ENCODE results near the gene KIF3A. TPM values are rescaled to one million over a fixed set of nuclear protein-coding genes. Genes with fewer than 3 reads are reported as not detected.

The KIF3A gene
- total RNA-seq, 1 donor from 2014 or later, result 21.5 TPM

DNA sequence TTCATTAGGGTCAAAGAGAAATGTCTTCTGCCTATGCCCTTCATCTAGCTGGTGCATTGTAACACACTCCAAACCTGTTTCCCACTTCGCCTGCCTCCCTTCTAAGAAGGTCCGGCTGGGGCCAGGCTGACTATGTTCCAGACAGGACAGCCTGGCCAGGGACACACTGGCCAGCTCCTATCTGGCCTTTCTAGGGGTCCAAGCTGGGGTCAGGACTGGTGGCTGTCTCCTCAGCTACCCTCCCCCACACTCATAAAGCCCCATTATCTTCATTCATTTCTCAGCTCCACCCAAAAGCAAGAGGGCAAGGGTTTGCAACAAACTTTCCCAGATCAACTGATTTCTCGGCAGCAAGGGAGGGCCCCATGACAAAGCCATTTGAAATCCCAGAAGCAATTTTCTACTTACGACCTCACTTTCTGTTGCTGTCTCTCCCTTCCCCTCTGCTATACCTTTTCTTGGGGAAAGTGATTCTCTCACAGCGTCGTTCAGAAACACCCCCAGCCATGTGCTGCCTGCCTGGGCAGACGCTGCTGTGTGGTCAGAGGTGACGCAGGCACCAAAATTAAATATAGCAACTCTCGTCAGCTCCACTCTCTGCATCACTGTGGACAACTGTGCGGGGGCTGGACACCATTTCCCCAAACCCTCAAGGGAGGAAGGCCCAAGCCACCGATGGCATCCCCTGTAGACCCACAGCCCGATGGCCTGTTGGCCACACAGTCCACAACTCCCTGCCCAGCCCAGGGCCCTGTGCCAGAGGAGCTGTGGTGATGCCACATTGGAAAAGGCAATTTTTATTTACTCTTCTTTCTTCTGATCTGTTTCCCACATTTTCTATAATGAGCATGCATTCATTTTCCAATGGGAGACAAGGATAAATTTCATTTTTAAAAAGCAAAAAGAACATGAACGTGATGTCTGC is 73.3 kb downstream of the KIF3A start:
- no peak for DNase-seq (ENCODE audit: low read depth)

DNA sequence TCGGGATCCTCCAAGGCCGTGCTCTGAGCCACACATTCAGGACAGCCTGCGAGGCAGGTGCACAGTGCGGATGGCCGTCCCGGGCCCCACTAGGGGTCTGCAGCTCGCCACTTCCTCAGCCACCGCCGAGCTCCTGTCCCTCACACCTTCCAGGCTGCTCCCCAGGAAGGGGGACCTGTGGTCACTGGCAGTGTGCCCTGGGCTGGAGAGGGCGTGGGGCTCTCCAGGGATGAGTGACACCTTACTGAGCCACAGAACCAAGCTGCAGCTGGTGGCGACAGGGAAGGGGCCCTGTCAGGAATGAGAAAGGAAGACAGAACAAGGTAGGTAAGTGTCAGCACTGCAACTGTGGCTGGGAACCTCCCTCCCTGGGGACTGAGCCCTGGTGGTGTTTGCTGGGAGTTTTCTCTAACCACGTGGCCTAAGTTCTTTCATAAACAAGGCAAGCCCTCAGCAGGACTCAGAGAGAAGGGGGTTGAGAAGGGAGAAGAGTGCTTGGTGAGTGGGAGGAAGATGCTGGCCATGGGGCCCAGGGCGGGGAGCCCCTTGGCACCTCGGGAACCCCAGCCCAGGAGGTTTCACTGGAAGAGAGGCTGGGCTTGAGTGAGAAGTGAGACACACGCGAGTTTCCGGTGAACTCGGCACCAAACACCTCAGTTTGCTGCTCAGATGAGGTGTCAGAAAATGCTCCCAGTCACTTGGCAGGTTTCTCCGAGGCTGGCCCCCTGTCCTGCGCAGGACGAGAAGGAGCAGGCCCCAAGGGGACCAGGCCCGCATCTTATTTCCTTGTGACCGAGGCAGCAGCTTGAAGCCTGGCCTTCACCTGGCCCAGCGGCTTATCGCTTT is 74.2 kb downstream of the KIF3A start:
- DNase-seq (ENCODE audit: low read depth), result no peak

DNA sequence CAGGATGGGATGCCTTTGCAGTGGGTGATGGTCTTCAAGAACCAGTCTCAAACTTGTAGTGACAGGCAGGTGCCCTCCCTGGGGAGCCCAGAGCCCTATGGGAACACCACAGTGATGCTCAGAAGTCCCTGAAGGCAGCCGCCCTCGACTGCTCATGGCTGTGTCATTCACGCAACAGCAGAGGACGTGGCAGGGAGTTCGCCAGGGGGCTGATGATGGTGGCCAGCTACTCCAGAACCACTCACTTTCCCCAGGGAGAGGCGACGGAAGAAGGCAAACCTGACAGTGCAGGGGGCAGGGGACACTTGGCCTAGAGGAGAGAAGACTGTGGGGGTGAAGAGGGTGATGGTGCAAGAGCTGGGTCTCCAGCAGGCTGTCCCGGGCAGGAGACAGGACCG is 75.3 kb downstream of the KIF3A start:
- DNase-seq (ENCODE audit: low read depth), result no peak

DNA sequence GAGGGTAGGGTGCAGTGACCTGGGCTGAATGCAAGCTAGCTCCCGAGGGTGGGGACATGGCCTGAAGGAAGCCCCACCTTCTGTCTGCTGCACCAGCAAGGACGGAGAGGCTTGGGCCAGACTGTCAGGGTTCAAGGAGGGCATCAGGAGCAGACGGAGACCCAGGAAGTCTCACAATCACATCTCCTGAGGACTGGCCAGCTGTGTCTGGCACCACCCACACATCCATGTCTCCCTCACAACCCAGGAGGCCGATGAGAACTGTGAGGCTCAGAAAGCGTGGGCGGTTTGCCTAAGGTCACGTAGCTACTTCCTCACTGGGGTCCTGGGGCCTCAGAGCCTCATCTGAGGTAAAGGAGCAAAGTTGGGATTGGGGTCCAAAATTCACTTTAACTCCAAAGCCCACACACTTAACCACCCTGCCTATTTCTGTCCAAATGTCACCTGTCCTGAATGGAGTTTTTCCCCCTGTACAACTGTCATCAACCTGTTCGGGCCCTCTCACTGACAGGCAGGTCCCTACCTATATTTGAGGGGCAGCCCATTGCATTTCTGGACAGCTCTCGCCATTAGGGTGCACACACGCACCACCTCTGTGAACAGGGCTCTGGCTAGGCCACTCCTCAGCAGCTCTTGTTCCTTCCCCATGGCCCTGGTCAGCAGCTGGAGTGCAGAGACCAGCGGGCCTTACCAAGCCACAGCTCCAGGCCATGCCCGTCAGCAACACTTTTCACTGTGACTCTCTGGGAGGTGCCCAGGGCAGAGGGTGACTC is 75.9 kb downstream of the KIF3A start:
- DNase-seq (ENCODE audit: low read depth), result no peak

DNA sequence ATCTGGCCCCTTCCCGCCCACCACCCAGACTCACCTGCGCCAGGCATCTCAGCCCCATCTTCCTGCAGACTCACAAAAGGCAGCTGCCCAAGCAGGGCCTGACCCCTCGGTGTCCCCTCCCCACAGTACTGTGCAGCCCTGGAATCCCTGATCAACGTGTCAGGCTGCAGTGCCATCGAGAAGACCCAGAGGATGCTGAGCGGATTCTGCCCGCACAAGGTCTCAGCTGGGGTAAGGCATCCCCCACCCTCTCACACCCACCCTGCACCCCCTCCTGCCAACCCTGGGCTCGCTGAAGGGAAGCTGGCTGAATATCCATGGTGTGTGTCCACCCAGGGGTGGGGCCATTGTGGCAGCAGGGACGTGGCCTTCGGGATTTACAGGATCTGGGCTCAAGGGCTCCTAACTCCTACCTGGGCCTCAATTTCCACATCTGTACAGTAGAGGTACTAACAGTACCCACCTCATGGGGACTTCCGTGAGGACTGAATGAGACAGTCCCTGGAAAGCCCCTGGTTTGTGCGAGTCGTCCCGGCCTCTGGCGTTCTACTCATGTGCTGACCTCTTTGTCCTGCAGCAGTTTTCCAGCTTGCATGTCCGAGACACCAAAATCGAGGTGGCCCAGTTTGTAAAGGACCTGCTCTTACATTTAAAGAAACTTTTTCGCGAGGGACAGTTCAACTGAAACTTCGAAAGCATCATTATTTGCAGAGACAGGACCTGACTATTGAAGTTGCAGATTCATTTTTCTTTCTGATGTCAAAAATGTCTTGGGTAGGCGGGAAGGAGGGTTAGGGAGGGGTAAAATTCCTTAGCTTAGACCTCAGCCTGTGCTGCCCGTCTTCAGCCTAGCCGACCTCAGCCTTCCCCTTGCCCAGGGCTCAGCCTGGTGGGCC is 77.5 kb downstream of the KIF3A start:
- no peak for DNase-seq (ENCODE audit: low read depth)

DNA sequence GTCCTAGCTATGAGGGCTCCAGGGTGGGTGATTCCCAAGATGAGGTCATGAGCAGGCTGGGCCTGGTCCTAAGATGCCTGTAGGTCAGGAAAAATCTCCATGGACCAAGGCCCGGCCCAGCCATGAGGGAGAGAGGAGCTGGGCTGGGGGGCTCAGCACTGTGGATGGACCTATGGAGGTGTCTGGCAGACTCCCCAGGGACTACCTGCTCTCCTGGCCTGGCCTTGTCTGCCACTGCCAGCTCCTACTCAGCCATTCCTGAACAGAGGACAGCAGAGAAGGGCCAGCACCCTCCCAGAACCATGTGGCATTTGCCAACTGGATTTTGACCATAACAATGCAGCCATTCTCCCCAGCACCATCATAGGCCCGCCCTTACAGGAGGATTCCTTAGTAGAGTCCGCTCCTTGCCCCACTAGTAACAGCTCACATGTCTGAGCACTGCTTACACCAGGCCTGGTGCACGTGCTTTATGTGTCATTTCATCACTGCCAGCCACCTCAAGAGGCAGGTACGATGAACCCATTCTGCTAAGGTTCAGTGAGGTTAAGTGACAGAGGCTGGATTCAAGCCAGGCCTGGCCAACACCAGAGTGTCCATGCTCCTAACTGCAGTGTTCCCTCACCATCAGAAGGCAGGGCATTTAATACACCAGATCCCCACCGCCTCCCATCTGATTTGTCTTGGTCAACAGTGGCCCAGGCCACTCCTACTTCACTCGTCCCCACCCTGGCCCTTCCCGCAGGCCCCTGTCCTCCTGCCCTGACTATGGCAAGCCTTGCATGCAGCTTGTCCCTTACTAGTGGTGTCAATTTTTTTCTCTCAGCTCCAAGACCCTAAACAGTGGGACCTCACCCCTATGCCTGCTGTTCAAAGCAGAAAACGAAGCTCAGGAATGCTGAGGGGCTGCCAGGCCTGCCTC is 78.7 kb downstream of the KIF3A start:
- no peak for DNase-seq (ENCODE audit: low read depth)

DNA sequence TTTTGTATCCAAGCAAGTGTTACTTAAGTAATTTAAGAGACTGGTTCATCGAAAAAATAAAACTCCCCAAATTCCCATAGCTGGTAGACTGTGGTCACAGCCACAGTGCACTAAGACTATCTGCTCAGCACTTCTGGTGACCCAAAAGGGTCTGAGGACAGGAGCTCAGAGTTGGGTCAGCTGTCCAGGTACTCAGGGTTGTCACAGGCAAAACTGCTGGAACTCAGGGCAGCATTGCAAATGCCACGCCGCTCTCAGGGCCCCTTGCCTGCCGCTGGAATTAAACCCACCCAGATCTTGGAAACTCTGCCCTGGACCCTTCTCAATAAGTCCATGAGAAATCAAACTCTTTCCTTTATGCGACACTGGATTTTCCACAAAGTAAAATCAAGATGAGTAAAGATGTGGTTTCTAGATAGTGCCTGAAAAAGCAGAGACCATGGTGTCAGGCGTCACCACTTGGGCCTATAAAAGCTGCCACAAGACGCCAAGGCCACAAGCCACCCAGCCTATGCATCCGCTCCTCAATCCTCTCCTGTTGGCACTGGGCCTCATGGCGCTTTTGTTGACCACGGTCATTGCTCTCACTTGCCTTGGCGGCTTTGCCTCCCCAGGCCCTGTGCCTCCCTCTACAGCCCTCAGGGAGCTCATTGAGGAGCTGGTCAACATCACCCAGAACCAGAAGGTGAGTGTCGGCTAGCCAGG is 79.5 kb downstream of the KIF3A start, which contains the start of gene IL13:
Gene IL13, plus strand, starts transcription at position 498 of the 705 bp plus-strand sequence. Its CDS starts 14 bp downstream, at position 512.
- no peak for DNase-seq (ENCODE audit: low read depth)

DNA sequence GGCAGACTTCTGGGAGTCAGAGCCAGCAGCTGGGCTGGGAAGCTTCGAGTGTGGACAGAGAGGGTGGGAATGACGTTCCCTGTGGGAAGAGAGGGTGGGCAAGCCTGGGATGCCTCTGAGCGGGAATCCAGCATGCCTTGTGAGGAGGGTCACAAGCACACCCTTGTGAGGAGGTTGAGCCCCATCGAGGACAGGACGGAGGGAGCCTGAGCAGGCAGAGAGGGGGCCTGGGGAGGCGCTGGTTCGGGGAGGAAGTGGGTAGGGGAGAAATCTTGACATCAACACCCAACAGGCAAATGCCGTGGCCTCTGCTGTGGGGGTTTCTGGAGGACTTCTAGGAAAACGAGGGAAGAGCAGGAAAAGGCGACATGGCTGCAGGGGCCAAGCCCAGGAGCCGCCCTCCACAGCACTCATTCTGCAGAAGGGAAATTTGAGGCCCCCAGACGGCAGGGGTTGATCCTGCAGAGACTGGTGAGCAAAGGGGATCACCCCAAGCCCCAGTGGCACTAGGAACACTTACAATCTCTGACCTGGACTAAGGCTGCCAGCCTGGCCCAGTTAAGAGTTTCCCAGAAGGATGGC is 80.5 kb downstream of the KIF3A start:
- no peak for DNase-seq (ENCODE audit: low read depth)

DNA sequence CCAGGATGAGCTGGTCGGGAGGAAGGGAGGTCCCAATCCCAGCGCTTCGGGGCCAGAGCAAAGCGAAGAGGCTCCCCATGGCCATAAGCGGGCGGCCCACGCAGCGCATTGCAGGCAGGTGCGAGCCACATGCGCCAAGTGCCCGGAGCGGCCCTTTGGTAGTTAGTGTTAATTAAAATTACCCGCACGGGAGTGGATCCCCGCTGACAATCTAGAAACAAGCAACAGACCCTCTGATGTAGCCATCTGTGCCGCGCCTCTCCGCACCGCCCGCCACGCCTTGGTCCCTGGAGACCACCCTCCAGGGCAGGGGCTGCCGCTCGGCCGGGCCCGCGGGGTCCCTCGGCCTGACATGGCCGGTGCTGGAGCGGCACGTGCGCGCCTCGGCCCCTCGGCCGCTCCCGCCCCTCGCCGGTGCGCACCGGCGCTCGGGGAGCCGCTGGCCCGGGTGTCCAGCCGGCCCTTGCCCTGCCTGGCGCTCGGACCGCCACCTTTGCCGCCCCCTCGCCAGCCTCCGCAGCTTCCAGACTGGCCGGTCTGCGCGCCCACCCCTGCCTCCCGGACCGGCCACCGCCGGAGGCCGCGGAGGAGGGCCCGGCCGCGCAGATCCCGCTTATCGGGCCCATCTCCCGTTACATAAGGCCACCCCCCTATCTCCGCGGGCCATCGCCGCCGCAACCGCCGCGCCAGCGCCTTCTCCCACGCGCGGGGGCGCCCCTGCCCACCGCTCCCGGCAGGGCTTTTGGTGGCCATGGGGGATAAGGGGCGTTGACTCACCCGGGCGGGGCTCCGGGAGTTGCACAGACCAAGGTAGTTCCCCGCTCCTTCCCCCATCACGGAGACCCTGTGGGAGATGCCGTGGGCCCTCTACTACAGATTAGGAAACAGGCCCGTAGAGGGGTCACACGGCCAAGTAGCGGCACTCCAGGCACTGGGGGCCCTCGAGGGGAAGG is 81.2 kb downstream of the KIF3A start:
- no peak for DNase-seq (ENCODE audit: low read depth)

DNA sequence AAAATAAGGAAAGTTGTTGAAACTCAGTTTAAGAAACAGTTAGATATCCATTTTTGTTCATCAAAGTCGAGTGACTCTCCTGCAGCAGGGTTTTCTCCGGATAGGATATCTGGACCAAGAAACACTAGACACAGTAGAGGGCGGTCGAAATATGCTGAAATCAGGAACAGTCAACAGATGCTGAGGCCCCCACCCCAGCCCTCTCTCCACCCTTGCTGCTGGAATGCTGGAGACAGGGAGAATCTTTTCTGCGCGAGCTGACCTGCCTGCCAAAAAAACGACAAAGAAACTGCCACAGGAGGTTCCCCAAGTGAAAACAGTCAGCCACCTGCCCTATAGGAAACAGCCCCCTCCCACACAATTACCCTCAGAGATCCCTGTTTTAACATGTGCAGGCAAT is 83.6 kb downstream of the KIF3A start:
- no peak for DNase-seq (ENCODE audit: low read depth)

DNA sequence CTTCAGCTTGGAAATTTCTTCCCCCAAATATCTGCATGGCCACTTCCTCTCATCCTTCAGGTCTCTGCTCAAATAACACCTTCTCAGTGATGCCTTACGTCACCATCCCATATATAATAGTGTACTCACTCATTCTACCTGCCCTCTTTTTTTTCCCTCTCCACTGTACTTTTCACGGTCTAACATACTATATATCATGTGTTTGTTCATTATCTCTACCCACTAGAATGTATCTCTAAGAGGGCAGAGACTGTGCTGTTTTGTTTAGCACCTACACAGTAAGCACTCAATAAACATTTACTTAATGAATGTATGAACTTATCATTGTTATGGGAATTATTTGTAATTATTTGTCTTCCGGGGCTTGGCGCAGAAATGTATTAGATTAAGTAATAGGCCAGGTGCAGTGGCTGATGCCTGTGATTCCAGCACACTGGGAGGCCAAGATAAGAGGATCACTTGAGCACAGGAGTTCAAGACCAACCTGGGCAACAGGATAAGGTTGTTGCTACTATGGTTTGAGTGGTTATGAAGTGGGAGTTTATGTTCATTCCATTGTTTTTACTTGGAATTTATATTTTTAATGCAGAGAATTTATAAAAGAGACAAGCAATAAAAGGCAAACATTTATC is 85.4 kb downstream of the KIF3A start:
- DNase-seq (ENCODE audit: low read depth), result no peak

DNA sequence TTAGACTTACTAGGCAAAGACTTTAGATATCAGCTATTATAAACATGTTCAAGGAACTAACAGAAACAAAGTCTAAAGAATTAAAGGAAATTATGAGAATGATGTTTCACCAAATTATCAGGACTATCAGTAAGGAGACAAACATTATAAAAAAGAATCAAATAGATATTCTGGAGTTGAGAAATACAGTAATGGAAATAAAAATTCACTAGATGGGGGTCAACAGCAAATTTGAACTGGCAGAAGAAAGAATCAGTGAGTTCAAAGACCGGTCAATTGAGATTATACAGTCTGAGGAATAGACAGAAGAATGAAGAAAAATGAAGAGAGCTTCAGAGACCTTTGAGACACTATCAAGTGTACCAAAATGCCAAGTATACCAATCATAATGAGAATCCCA is 89.0 kb downstream of the KIF3A start:
- no peak for DNase-seq (ENCODE audit: low read depth)

DNA sequence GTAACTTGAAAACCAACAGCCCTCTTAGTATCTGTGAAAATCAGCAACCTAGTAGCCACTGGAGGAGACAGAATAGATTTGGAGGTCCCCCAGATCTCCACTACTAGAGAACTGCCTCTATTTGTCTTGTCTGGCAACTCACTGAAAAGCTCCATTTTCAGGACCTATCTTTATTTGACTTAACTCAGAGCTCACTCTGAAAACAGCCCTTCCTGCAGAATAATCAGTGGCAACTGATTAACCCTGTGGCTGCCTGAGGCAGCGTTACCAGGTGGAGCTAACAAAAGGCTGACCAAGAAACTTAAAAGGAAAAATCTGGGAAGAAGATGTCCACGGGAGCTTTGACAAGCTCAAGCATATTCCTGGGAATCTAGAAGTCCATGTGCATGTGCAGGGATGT is 89.9 kb downstream of the KIF3A start:
- peak; percentile 16 for DNase-seq (ENCODE audit: low read depth)

DNA sequence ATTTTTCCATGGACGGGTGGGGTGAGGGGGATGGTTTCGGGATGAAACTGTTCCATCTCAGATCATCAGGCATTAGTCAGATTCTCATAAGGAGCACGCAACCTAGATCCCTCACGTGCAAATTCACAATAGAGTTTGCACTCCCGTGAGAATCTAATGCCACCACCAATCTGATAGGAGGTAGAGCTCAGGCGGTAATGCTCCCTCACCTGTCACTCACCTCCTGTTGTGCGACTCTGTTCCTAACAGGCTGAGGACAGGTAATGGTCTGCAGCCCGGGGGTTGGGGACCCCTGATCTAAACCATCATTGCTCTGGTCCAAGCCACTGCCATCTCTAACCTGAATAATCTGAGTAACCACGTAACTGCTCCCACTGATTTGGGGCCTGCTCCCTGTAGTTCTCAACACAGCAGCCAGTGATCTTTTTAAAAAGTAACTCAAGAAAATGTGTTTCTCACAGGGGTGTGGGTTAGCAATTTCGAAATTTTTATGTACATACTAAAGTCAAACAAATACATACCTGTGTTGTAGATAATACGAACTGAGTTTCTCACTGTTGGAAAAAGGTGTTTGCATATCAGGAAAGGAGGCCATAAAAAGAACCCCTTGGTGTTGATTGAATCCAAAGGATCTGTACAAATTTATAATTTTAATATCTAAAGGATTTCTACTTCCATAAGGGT is 90.6 kb downstream of the KIF3A start:
- DNase-seq (ENCODE audit: low read depth), result no peak

DNA sequence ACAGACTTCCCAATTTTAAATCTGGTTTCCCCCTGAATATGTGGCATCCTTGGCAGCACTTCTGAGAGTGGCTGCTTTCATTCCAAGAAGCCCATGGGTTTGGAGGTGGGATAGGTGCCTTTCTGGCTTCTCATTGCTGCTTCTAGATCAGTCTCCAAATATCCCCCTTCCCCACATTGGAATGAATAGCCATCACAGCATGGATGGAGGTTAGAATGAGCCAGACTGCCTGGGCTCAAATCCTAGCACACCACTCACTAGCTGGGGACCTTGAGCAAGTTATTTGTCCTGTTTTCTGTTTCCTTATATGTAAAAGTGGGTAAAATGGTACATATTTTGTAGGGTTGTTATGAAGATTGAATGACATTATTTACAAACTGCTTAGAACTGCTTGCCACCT is 93.2 kb downstream of the KIF3A start:
- no peak for DNase-seq (ENCODE audit: low read depth)

All from renal cortical epithelial cell (primary cell).